ENCODE measurements around the gene PDE7B. TPM values are rescaled to one million over a fixed set of nuclear protein-coding genes. Genes with fewer than 3 reads are reported as not detected.

PDE7B gene
- total and polyA plus RNA-seq, 2 of the 8 experiments (the other 6 are each of a cell fraction or from before 2014, with no cell fraction given): not detected

DNA sequence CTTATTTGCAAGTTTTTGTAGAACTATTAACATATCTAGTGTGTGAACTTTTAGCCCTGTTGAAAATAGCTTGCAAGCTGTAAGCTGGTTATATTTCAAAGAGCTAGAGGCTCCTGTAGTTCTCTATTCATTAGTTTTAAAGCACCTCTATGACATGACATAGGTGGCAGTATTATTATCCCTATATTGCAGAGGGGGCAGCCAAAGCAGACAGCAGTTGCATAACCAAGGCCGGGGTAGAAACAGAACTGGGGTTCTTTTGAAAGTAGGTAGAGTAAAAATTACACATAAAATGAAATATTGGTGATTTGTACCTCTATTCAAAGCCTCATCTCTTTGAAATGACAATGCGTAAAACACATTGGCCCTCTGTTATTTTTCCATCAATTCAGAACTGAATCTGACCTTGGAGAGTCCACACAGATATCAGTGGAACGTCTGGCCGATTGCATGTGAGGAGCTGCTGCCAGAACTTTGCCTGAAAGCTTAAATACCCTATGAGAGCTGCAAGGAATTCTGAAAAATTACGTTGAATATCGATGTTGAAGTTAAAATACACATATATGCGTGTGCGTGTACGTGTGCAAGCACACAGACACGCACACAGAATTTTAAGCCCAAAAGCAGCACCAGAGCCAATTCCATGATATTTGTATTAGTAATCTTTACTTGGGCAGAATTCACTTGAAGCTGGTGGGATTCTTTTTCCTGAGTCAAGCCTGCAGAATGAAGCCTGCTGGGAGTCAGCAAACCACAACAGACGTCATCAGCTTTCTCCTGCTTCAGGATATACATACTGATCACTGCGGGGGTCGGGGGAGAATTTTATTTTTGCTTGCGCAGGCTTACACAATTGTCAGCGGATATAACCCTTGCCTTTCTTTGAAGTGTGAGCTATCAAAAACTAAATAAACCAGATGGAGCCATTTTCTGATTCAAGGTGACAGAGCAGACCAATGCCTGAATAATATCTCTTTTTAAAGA lies 163.2 kb downstream of the PDE7B start:
- no peaks in the 10 kb centered on the region for H3K9me3 ChIP-seq (ENCODE audit: insufficient read depth in 2 of 2, low read depth in 1 of 2, low read length in 1 of 2)
- H3K79me2 ChIP-seq (ENCODE audit: control insufficient read depth in 1 of 2, insufficient read depth in 2 of 2, low read length in 2 of 2): no peaks in the 10 kb centered on the region
- H2AFZ ChIP-seq (ENCODE audit: low read length): no peak overlapping the region
- H3K18ac ChIP-seq (ENCODE audit: extremely low read depth, low read length): no peak overlapping the region
- ChIA-PET POLR2A (ENCODE audit: partially characterized antibody) (no interaction called here), CTCF (ENCODE audit: partially characterized antibody) (interaction anchor here (0.9 to 1.2 kb wide), 2 partner anchors 18 to 212 kb away, joined by 3 to 4 read pairs; no protein-coding TSS in a partner anchor)
- H3K14ac ChIP-seq (ENCODE audit: insufficient read length): no peak overlapping the region
- no peak for DNase-seq (ENCODE audit: low read depth in 1 of 2, low spot score in 2 of 2)
- no peak overlapping the region for H2BK5ac ChIP-seq (ENCODE audit: low read depth, low read length)
- no peak overlapping the region for H4K8ac ChIP-seq (ENCODE audit: extremely low read depth, insufficient read depth, low read length)
- no peak overlapping the region for H2BK120ac ChIP-seq (replicated peaks; ENCODE audit: low read depth, low read length)
- H4K20me1 ChIP-seq (replicated peaks in 1 of 2; ENCODE audit: control insufficient read depth in 1 of 2, insufficient read depth in 2 of 2, low read length in 2 of 2): no peaks in the 10 kb centered on the region
- no peaks in the 10 kb centered on the region for H3K36me3 ChIP-seq (ENCODE audit: control insufficient read depth in 2 of 4, insufficient read depth in 4 of 4, low read length in 3 of 4)
- H3K4me3 ChIP-seq (ENCODE audit: extremely low read depth in 1 of 4, insufficient read depth in 2 of 4, low read depth in 3 of 4, low read length in 4 of 4): no peak overlapping the region
- H3K4me1 ChIP-seq (replicated peaks in 1 of 4; ENCODE audit: control insufficient read depth in 3 of 4, insufficient read depth in 4 of 4, low read length in 3 of 4): no peaks in the 10 kb centered on the region
- no peak overlapping the region for H3K4me2 ChIP-seq (ENCODE audit: insufficient read depth in 1 of 2, low read depth in 2 of 2, low read length in 2 of 2)
- H2AK5ac ChIP-seq (ENCODE audit: low read depth, low read length): no peak overlapping the region
- H3K79me1 ChIP-seq (ENCODE audit: low read depth, low read length): no peaks in the 10 kb centered on the region
- H4K91ac ChIP-seq (replicated peaks; ENCODE audit: insufficient read length, low read length): no peak overlapping the region
- H4K5ac ChIP-seq (ENCODE audit: insufficient read length, low read depth, low read length): no peak overlapping the region
- H3K9ac ChIP-seq (replicated peaks in 1 of 4; ENCODE audit: extremely low read depth in 1 of 4, low read depth in 3 of 4, low read length in 3 of 4): no peak overlapping the region
- no peak overlapping the region for H3K23ac ChIP-seq (ENCODE audit: insufficient read length)
- 90% methylated on average over 15 of the region's 15 CpGs; no CpG with 5 or more reads in 1 of the 2 experiments for WGBS, 2 experiments (ENCODE audit: extremely low coverage in 1 of 2, insufficient coverage in 1 of 2, insufficient read length in 1 of 2, insufficient replicate concordance in 2 of 2, low coverage in 1 of 2, low lambda C conversion rate in 2 of 2, missing lambda C conversion rate in 1 of 2)
- no peaks in the 10 kb centered on the region for H3K23me2 ChIP-seq (ENCODE audit: low read depth, low read length)
- H2BK15ac ChIP-seq (ENCODE audit: low read length): no peak overlapping the region
- H2BK12ac ChIP-seq (ENCODE audit: low read depth, low read length): no peak overlapping the region
- FAIRE-seq: no peak
- no peak overlapping the region for H2BK20ac ChIP-seq (ENCODE audit: low read length)
- H3K4ac ChIP-seq (replicated peaks; ENCODE audit: insufficient read length, low read depth, low read length): no peak overlapping the region
- no peak overlapping the region for H3K27ac ChIP-seq (ENCODE audit: low read depth, low read length)
- H3K27me3 ChIP-seq (replicated peaks in 1 of 4; ENCODE audit: control insufficient read depth in 3 of 4, extremely low read depth in 1 of 4, insufficient read depth in 3 of 4, low read length in 3 of 4): no peaks in the 10 kb centered on the region; a peak in 1 of 7 replicates
- H3K56ac ChIP-seq (replicated peaks; ENCODE audit: insufficient read length, low read depth, low read length): no peak overlapping the region
- TF ChIP-seq CBX5 (IDR thresholded peaks at IDR 0.05; ENCODE audit: low read depth, low read length): no peak
- TF ChIP-seq SIRT6 (IDR thresholded peaks at IDR 0.05; ENCODE audit: low read length): no peak
- TF ChIP-seq CHD2 (IDR thresholded peaks at IDR 0.05; ENCODE audit: low read length): no peak
- TF ChIP-seq RBBP5 (IDR thresholded peaks at IDR 0.05; ENCODE audit: borderline replicate concordance, low read depth, low read length): no peak
- no peak for TF ChIP-seq TAF1 (IDR thresholded peaks at IDR 0.05; ENCODE audit: low read depth, low read length)
- no peak for TF ChIP-seq BACH1 (IDR thresholded peaks at IDR 0.05; ENCODE audit: low read length)
- no peak for TF ChIP-seq HDAC6 (IDR thresholded peaks at IDR 0.05; ENCODE audit: low read depth, low read length)
- TF ChIP-seq POLR2AphosphoS5 (IDR thresholded peaks at IDR 0.05; ENCODE audit: low read depth, low read length): no peak
- TF ChIP-seq BCL11A (IDR thresholded peaks at IDR 0.05; ENCODE audit: low read depth in 2 of 2, low read length in 2 of 2): no peak
- TF ChIP-seq RFX5 (IDR thresholded peaks at IDR 0.05; ENCODE audit: borderline replicate concordance, low read depth, low read length): no peak
- no peak for TF ChIP-seq FOSL1 (IDR thresholded peaks at IDR 0.05; ENCODE audit: insufficient read depth, low read depth, low read length)
- TF ChIP-seq SP4 (IDR thresholded peaks at IDR 0.05; ENCODE audit: low read length): no peak
- TF ChIP-seq RXRA (IDR thresholded peaks at IDR 0.05; ENCODE audit: insufficient read depth, low read depth, low read length): no peak

All from H1 (cell line).